DND-41 (cell line): Measurements from ENCODE around the gene NFKB1.

Experiments used
- EZH2 ChIP-seq: IDR thresholded peaks from 3 replicates; pipeline ENCODE4 v1.6.1; 2012; ENCODE audit warnings: borderline replicate concordance, low read depth, mild to moderate bottlenecking, moderate library complexity, low read length, inconsistent platforms; ENCODE audit not compliant: severe bottlenecking
- TF ChIP-seq, protein P1 (sequence below): IDR thresholded peaks from 2 replicates; pipeline ENCODE4 v1.5.1; 2012; ENCODE audit warnings: borderline replicate concordance, low read length, moderate library complexity, mild to moderate bottlenecking; ENCODE audit not compliant: poor library complexity, severe bottlenecking; ENCODE audit errors: extremely low read depth

DNA sequence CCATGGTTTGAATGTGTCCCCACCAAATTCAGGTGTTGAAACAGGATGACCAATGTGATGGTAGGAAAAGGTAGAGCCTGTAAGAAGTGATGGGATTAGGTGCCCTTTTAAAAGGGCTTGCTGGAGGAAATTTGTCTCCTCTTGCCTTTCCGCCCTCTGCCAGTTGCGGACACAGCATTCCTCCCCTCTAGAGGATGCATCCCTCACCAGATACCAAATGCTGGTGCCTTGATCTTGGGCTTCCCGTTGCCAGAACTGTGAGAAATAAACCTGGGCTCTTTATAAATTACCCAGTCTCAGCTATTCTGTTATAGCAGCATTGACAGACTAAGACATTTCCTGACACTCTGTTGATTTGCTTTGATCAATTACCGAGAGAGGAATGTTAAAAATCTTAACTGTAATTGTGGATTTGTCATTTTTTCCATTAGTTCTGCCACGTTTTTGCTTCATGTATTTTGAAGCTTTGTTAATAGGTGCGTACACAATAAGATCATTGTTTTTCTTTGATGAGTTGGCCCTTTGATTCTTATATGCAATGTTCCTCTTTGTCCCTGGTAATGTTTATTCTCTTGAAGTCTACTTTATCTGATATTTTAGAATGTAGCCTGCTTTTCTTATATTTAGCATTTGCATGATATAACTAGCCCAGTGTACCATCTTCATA, 13.3 kb downstream of the NFKB1 start:
- TF ChIP-seq, protein P1, sequence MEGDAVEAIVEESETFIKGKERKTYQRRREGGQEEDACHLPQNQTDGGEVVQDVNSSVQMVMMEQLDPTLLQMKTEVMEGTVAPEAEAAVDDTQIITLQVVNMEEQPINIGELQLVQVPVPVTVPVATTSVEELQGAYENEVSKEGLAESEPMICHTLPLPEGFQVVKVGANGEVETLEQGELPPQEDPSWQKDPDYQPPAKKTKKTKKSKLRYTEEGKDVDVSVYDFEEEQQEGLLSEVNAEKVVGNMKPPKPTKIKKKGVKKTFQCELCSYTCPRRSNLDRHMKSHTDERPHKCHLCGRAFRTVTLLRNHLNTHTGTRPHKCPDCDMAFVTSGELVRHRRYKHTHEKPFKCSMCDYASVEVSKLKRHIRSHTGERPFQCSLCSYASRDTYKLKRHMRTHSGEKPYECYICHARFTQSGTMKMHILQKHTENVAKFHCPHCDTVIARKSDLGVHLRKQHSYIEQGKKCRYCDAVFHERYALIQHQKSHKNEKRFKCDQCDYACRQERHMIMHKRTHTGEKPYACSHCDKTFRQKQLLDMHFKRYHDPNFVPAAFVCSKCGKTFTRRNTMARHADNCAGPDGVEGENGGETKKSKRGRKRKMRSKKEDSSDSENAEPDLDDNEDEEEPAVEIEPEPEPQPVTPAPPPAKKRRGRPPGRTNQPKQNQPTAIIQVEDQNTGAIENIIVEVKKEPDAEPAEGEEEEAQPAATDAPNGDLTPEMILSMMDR, result no peak
- TF ChIP-seq EZH2, result no peak
